ENCODE data around the gene KCNK3. TPM values are rescaled to one million over a fixed set of nuclear protein-coding genes. Genes with fewer than 3 reads are reported as not detected.

The KCNK3 gene
- total and polyA plus RNA-seq, 2 of the 13 experiments (the other 11 are each of a cell fraction or from before 2014, with no cell fraction given), result not detected

DNA sequence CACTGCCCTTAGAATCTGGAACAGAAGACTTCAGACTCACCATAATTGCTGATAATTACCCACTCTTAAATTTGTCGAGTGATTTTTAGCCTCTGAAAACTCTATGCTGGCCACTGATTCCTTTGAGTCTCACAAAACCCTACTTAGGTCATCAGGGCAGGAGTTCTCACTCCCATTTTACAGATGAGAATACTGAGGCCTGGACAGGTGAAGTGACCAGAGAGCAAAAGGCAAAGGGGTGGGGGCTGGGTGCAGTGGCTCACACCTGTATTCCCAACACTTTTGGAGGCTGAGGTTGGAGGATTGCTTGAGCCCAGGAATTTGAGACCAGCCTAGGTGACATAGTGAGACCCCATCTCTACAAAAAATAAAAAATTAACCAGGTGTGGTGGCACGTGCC lies 36.8 kb downstream of the KCNK3 start:
- TF ChIP-seq DNMT1 (CRISPR knock-in tag; IDR thresholded peaks at IDR 0.05) (no peak), ZNF629 (CRISPR knock-in tag; conservative IDR thresholded peaks at IDR 0.05) (peak; percentile 62; the same call in 1 of the 2 replicates), ZMYM3 (CRISPR knock-in tag; IDR thresholded peaks at IDR 0.05) (peak; percentile 52; the same call in 1 of the 2 replicates)
- FAIRE-seq (no peak), DNase-seq (ENCODE audit: low spot score) (no peak), ATAC-seq (no peak)
- no peak overlapping the region for H3K4me3 ChIP-seq (replicated peaks in 1 of 3; ENCODE audit: insufficient read depth in 1 of 3, low read depth in 2 of 3, low read length in 3 of 3)
- no peak overlapping the region for H3K4me2 ChIP-seq (ENCODE audit: low read depth, low read length)
- no TSS peak for BruUV-seq (replicated peaks)
- 23% methylated on average over 2 of the region's 2 CpGs for WGBS (ENCODE audit: low lambda C conversion rate)
- in situ Hi-C loops (cut with HindIII; ENCODE audit: extremely low pct_ligation_motif_present, low pct_unique_long_range_greater_than_20kb) (no loop called here), intact Hi-C loops (cut with micrococcal nuclease; ENCODE audit: unreplicated experiment) (loop anchor here (10.0 kb wide), 1 partner anchor 95 kb away; no protein-coding TSS in a partner anchor)
- H3K79me2 ChIP-seq (ENCODE audit: insufficient read depth, low read length), result no peaks in the 10 kb centered on the region
- no peak overlapping the region for H3K27ac ChIP-seq (ENCODE audit: extremely low read length, insufficient read depth, low read length)
- no peak overlapping the region for H2AFZ ChIP-seq (ENCODE audit: low read length)
- no peak overlapping the region for H3K9ac ChIP-seq (ENCODE audit: insufficient read depth, low read depth, low read length)
- no peaks in the 10 kb centered on the region for H4K20me1 ChIP-seq (ENCODE audit: insufficient read depth, low read length)
- no peaks in the 10 kb centered on the region for H3K36me3 ChIP-seq (replicated peaks in 1 of 2; ENCODE audit: control insufficient read depth in 1 of 2, insufficient read depth in 2 of 2, low read length in 2 of 2)
- H3K27me3 ChIP-seq (ENCODE audit: control insufficient read depth in 1 of 2, insufficient read depth in 2 of 2, low read length in 2 of 2), result peaks cover 6 to 43% of the 10 kb centered on the region in 2 experiments; a peak in 3 of 5 replicates
- H3K4me1 ChIP-seq (ENCODE audit: insufficient read depth, low read length), result peaks cover 12% of the 10 kb centered on the region
- no peaks in the 10 kb centered on the region for H3K9me3 ChIP-seq (ENCODE audit: low read length)
- ChIA-PET CTCF (ENCODE audit: low intra/inter-chr PET ratio, low total read pairs) (no interaction called here), POLR2A (no interaction called here)

DNA sequence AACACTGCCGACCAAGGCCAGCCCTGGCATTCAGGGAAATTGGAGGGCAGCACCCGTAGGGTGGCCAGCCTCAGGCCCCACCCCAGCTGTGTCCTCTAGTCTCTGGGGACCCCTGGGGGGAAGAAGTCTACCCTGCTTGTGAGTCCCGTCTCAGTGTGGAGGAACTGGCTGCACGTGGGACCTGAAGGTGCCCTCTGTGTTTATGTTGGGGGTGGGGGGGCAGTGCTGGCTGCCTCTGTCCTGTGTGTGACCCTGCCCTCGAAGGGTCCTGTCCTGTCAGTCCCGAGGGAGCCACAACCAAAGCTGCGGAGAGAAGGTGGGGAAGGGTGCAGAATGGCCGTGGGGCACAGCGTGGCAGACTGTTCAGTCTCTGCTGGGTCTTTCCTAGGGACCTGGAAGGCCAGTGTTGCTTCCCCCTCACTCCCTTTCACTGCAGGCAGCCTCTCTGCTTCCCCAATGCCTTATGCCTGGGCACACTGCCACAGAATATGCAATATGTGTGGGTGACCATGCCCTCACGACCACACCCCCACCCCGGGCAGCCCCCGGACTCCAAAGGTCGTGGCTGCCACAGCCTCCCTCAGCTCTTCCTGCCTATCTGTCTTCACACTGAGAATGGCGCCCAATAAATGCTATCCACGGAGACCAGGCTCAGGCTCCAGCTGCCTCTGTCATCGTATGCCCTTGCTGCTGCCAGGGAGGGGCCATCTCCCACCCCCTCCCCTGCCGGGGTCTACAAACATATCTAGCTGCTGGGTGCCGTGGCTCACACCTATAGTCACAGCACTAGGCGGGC lies 38.2 kb downstream of the KCNK3 start:
- Histone ChIP-seq H3K4me2 (ENCODE audit: low read depth, low read length) (no peak overlapping the region), H4K20me1 (ENCODE audit: insufficient read depth, low read length) (no peaks in the 10 kb centered on the region), H3K4me1 (ENCODE audit: insufficient read depth, low read length) (peaks cover 10% of the 10 kb centered on the region), H3K36me3 (replicated peaks in 1 of 2; ENCODE audit: control insufficient read depth in 1 of 2, insufficient read depth in 2 of 2, low read length in 2 of 2) (no peaks in the 10 kb centered on the region), H3K4me3 (replicated peaks in 1 of 3; ENCODE audit: insufficient read depth in 1 of 3, low read depth in 2 of 3, low read length in 3 of 3) (no peak overlapping the region), H3K27ac (ENCODE audit: extremely low read length, insufficient read depth, low read length) (no peak overlapping the region), H3K9ac (ENCODE audit: insufficient read depth, low read depth, low read length) (no peak overlapping the region), H3K27me3 (ENCODE audit: control insufficient read depth in 1 of 2, insufficient read depth in 2 of 2, low read length in 2 of 2) (peaks cover 6 to 30% of the 10 kb centered on the region in 2 experiments; a peak in 3 of 5 replicates), H2AFZ (ENCODE audit: low read length) (no peak overlapping the region), H3K79me2 (ENCODE audit: insufficient read depth, low read length) (no peaks in the 10 kb centered on the region), H3K9me3 (ENCODE audit: low read length) (no peaks in the 10 kb centered on the region)
- DNase-seq (ENCODE audit: low spot score) (no peak), FAIRE-seq (no peak), ATAC-seq (peak; percentile 16; the same call in 2 of the 3 replicates)
- no TSS peak for BruUV-seq (replicated peaks)
- TF ChIP-seq, protein P1, sequence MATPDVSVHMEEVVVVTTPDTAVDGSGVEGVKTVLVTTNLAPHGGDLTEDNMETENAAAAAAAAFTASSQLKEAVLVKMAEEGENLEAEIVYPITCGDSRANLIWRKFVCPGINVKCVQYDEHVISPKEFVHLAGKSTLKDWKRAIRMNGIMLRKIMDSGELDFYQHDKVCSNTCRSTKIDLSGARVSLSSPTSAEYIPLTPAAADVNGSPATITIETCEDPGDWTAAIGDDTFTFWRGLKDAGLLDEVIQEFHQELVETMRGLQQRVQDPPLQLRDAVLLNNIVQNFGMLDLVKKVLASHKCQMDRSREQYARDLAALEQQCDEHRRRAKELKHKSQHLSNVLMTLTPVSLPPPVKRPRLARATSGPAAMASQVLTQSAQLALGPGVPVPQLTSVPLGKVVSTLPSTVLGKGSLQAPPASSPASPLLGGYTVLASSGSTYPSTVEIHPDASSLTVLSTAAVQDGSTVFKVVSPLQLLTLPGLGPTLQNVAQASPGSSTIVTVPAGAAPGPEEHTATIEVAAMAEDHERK (CRISPR knock-in tag; IDR thresholded peaks at IDR 0.05; ENCODE audit: low read depth), result no peak
- TF ChIP-seq HNRNPL (IDR thresholded peaks at IDR 0.05; ENCODE audit: low read depth, low read length) (0 out of 2 replicates have a peak, but pooled peaks have one; percentile 26), RBFOX2 (IDR thresholded peaks at IDR 0.05; ENCODE audit: low read depth, low read length) (no peak)
- in situ Hi-C loops (cut with HindIII; ENCODE audit: extremely low pct_ligation_motif_present, low pct_unique_long_range_greater_than_20kb) (no loop called here), intact Hi-C loops (cut with micrococcal nuclease; ENCODE audit: unreplicated experiment) (no loop called here)
- POLR2A ChIA-PET, result no interaction called here
- CTCF ChIA-PET (ENCODE audit: low intra/inter-chr PET ratio, low total read pairs), result no interaction called here
- WGBS (ENCODE audit: low lambda C conversion rate), result 43% methylated on average over 12 of the region's 19 CpGs

Measured in HepG2 (cell line).